H1 (cell line): Measurements from ENCODE around the gene FRS2.

Experiments
- CTCF ChIP-seq, 3 experiments: IDR thresholded peaks; 1 replicate in 2 of 3; 2 replicates in 1 of 3; pipeline versions ENCODE4 v1.5.1 to v1.6.1; 2011; ENCODE audit warnings: low read length in 3 of 3, mild to moderate bottlenecking in 3 of 3, inconsistent platforms in 2 of 3, low read depth in 1 of 3, moderate library complexity in 1 of 3; ENCODE audit not compliant: insufficient read depth in 1 of 3; ENCODE audit errors: control extremely low read depth in 1 of 3
- EP300 ChIP-seq, 2 experiments: IDR thresholded peaks; 1 replicate in 1 of 2; 2 replicates in 1 of 2; pipeline ENCODE4 v1.6.1; 2011 to 2012; ENCODE audit warnings: low read depth in 2 of 2, low read length in 2 of 2, mild to moderate bottlenecking in 2 of 2, borderline replicate concordance in 1 of 2, inconsistent platforms in 1 of 2, moderate library complexity in 1 of 2
- JUND ChIP-seq: IDR thresholded peaks from 2 replicates; pipeline ENCODE4 v1.6.1; 2011; ENCODE audit warnings: mild to moderate bottlenecking, improper control_type of control experiment, low read length
- PHF8 ChIP-seq: fragments of 200-600 bp; sonication (generic); conservative IDR thresholded peaks from 2 replicates; pipeline ENCODE4 v1.7.1; 2012; ENCODE audit warnings: low read depth, mild to moderate bottlenecking, inconsistent platforms, low read length, moderate library complexity
- POLR2A ChIP-seq, 2 experiments: IDR thresholded peaks; 1 replicate in 1 of 2; 2 replicates in 1 of 2; pipeline ENCODE4 v1.6.1; 2011; ENCODE audit warnings: low read depth in 2 of 2, low read length in 2 of 2, mild to moderate bottlenecking in 2 of 2; ENCODE audit errors: control extremely low read depth in 1 of 2
- RAD21 ChIP-seq, 2 experiments: IDR thresholded peaks in 1 of 2; conservative IDR thresholded peaks in 1 of 2; 2 replicates each; pipeline ENCODE4 v1.6.1; 2011; ENCODE audit warnings: low read depth in 2 of 2, low read length in 2 of 2, improper control_type of control experiment in 1 of 2, inconsistent platforms in 1 of 2, mild to moderate bottlenecking in 1 of 2, moderate library complexity in 1 of 2
- RFX5 ChIP-seq: IDR thresholded peaks from 2 replicates; pipeline ENCODE4 v1.6.1; 2011; ENCODE audit warnings: low read depth, low read length, improper control_type of control experiment, borderline replicate concordance
- SP1 ChIP-seq: IDR thresholded peaks from 2 replicates; pipeline ENCODE4 v1.6.1; 2011; ENCODE audit warnings: low read depth, low read length
- TAF1 ChIP-seq: IDR thresholded peaks from 2 replicates; pipeline ENCODE4 v1.6.1; 2011; ENCODE audit warnings: mild to moderate bottlenecking, low read depth, low read length
- USF2 ChIP-seq: IDR thresholded peaks from 2 replicates; pipeline ENCODE4 v1.6.1; 2011; ENCODE audit warnings: low read length, improper control_type of control experiment

GRCh38 chr12:69479675-69480074, 9.5 kb downstream of the FRS2 start:
- TF ChIP-seq CTCF (IDR thresholded peaks at IDR 0.05; ENCODE audit: control extremely low read depth in 1 of 3, insufficient read depth in 1 of 3, low read depth in 1 of 3, low read length in 3 of 3) (no peak), TAF1 (no peak), PHF8 (no peak), JUND (no peak), EP300 (IDR thresholded peaks at IDR 0.05; ENCODE audit: borderline replicate concordance in 1 of 2, low read depth in 2 of 2, low read length in 2 of 2) (no peak), SP1 (no peak), POLR2A (IDR thresholded peaks at IDR 0.05; ENCODE audit: control extremely low read depth in 1 of 2, low read depth in 2 of 2, low read length in 2 of 2) (no peak), RAD21 (IDR thresholded peaks at IDR 0.05 in 1 of 2, conservative IDR thresholded peaks at IDR 0.05 in 1 of 2; ENCODE audit: low read depth in 2 of 2, low read length in 2 of 2) (no peak), RFX5 (no peak), USF2 (no peak)
